HG02678 (cell line): ENCODE measurements around the gene EXOG.

ENCODE experiments used
- ATAC-seq: cut with Tn5 transposase; IDR thresholded peaks from one replicate; pipeline ENCODE4 v1.9.1; 2021; ENCODE audit warnings: mild to moderate bottlenecking, moderate library complexity; ENCODE audit not compliant: unreplicated experiment

EXOG gene

GRCh38 chr3:38543586-38543985, 47.4 kb downstream of the EXOG start:
- no peak for ATAC-seq

GRCh38 chr3:38544926-38545325, 48.8 kb downstream of the EXOG start:
- ATAC-seq = no peak

DNA sequence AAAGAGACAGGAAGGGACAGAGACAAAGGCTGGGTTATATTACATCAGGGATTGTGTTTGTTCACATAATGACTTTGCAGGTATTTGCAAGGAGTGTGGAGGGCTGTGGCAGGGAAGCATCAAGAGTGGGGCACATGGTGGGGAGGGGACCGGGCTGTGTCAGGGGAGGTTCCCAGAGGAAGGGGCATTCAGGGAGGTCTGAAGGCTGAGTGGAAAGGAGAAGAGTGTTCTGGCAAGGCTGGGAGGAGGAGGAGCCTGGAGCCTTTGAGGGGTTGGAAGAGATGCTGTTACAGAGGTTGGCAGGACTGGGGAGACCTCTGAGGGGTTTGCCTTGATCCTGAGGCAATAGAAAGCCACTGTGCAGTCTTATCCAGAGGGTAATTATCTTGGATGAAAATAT, 49.4 kb downstream of the EXOG start:
- no peak for ATAC-seq

GRCh38 chr3:38545983-38546382, 49.8 kb downstream of the EXOG start:
- ATAC-seq = no peak

GRCh38 chr3:38548154-38548931, 52.2 kb downstream of the EXOG start:
- no peak for ATAC-seq

DNA sequence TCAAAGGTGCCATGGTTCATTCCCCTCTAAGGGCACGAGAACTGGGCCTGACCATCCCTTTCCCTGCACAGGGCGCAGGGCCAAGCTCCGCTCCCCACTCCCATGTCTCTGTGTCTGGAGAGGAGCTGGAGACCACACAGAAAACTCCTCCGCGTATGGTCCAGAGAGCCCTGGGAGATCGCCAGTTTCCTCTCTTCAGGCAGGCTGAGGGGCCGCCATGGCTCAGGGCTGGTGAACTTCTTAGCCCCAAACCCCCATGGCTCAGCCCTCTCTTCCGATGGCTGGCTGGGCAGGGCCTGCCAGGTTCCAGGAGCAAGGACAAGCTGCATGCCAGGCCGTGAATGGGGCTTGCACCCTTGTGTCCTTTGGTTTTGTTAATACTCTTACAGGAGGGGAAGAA, 52.9 kb downstream of the EXOG start:
- no peak for ATAC-seq

DNA sequence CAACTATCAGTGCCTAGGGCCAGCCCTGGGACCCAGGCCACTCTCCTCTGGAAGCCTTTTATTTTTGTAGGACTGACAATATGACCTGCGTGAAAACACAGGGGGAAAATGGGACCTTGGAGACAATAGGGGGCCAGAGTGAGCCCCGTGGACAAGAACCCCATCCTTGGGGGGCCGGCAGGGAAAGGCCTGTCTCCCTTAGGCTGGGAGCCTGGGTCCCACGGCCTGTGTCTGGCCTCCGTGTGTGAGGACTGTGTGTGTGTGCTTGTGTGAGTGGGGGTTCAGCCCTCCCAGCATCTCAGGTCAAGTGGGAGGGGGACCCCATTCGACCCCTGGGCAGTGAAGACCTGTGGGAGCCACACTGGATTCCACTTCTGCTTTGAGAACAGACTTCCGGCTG, 53.3 kb downstream of the EXOG start:
- no peak for ATAC-seq

- ATAC-seq = no peak
These were observed 54.1 kb downstream of the EXOG start for GRCh38 chr3:38549957-38550840.

DNA sequence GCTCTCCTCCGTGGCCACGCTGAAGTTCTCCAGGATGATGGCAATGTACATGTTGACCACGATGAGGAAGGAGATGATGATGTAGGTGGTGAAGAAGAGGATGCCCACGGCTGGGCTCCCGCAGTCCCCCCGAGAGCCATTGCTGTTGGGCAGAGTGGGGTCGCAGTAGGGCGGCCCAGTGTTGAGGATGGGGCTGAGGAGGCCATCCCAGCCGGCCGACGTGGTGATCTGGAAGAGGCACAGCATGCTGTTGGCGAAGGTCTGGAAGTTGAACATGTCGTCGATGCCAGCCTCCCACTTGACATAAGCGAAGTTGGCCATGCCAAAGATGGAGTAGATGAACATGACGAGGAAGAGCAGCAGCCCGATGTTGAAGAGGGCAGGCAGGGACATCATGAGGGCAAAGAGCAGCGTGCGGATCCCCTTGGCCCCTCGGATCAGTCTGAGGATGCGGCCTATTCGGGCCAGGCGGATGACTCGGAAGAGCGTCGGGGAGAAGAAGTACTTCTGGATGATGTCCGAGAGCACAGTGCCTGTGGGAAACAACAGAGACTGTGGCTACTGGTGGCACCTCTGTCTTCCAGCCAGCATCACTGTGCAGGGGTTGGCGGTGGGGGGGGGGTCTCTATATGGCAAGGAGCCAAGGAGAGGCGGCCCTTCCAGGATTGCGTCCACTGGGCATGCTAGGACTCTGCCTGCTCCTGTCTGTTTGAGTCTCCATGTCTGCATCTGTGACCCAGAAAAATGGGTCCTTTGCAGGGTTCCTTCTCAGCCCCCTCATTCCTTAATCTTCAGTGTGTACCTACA, 55.1 kb downstream of the EXOG start:
- ATAC-seq = no peak

DNA sequence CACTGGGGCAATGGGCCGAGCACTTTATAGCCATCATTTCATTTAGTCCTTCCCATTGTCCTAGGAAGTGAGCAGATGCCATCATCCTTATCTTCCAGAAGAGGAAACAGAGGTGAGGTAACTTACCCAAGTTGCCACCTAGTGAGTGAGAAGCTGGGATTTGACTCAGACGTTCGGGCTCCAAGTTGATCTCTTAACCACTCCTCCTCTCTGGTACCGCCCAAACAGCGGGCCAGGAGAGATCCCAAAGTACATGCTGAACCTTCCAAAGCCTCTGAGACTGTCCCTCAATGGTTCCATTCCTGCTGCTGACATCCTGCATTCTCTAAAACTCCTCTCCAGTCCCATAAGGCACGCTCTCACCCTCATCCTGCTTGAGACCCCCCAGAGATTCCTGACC, 56.2 kb downstream of the EXOG start:
- no peak for ATAC-seq

DNA sequence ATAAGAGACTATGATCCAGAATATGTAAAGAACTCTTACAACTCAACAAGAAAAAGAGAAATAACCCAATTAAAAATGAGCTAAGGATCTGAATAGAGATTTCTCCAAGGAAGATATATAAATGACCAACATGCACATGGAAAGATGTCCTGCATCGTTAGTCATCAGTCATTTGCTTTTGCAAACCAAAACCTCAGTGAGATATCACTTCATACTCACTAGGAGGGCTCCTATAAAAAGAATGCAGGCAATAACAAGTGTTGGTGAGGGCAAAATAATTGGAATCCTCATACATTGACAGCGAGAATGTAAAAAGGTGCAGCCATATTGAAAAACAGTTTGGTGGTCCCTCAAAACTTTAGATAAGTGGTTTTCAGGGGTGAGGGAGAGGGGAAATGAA, 56.9 kb downstream of the EXOG start:
- no peak for ATAC-seq

DNA sequence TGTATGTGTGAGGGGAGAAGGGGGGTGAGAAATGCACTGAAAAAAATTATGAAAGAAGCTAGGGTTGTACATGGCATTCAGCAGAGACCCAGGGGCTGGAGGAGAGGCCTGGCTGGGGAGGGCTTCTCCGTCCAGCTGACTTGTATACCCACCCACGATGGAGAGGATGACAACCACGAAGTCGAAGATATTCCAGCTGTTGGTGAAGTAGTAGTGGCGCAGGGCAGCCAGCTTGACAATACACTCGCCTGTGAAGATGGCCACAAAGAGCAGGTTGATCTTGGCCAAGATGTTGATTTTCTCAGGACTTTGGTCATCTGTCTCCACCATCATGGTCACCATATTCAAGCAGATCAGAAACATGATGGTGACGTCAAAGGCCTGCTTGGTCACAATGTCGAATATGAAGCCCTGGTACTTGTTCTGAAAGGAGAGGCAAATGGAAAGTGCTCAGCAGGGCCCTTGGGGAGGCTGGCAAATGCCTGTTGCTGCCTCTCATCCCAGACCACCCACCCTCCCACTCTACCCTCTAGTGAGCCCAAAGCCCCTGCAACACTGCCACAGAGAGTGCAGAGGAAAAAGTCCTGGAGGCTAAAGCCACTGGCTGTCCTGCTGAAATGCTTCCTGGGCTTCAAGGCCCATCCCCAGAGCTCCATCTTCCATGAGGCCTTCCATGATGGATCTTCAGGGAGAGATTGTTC, 58.1 kb downstream of the EXOG start:
- no peak for ATAC-seq

DNA sequence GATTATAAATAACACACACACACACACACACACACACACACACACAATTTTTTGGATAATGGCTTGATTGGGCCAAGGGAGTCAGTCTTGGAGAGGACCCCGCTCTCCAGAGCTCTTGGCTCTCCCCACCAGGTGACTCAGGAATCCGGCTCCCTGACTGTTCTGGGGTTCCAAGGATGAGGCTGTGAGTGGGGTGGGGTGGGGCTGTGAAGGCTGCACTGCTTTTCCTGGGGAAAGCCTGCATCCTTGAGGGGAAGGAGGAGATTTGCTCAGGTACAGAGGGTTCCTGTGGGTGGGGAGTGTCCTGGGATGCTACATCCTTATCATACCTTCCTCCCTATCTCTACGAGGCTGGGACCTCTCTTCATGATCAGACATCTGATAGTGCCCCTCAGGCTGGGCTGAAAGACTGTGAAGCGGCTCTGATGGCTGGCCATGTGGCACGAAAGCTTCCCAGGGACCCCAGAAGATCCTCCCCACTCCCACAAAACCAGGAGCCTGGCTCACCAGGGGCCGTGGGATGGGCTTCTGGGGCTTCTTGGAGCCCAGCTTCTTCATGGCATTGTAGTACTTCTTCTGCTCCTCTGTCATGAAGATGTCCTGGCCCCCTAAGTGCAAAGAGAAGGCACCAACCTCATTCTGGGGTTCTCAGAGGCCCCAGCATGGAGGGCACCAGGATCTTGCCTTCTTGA, 59.2 kb downstream of the EXOG start:
- no peak for ATAC-seq

- ATAC-seq = no peak
These were observed 59.8 kb downstream of the EXOG start for GRCh38 chr3:38555926-38556325.

DNA sequence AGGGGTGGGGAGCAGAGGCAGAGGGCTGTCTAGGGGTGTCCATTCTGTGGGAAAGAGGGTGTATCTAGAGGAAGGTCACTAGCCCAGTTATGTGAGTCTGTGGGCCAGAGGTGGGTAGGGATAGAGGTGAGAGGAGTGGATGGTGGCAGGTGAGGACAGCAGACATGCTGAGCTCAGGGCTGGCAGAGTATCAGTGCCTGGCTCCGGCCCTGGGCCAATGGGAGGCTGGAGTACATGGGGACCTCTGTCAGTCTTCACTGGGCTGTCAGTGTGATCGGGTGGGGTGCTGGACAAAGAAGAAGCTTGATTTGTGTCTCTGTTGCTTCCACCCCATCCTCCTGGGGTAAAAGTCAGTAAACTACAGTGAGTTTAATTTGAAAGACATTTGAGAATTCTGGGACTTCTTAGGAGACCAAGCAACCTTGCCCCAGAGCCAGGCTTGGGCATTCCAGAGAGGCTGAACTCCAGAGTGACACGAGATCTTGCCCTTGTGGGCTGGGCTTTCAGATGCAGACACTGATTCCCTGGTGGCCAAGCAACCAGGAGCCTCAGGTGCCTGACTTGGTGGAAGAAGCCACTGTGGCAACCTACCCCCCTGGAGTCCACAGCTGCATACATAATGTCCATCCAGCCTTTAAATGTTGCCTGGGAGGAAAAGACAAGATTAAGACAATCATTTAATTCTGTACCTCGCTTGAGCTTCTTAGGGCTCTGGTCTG, 60.7 kb downstream of the EXOG start:
- no peak for ATAC-seq

DNA sequence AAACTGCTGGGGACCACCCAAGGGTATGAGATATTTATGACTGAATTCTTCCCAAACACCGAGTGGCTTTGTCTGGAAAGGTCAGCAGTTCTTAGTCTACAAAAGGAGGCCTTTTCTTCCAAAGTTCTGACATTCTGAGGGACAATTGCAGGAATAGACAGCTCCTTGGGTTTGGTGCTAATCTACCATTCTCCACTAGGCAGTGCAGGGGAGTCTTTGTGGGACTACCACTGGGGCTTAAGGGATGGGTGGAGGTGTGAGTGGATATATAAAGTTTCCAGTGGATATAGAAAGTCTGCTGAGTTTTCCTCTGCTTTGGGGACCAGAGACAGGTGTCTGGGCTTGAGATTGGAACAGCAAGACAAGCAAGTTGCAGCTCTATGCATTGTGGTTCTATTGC, 62.7 kb downstream of the EXOG start:
- ATAC-seq = no peak

DNA sequence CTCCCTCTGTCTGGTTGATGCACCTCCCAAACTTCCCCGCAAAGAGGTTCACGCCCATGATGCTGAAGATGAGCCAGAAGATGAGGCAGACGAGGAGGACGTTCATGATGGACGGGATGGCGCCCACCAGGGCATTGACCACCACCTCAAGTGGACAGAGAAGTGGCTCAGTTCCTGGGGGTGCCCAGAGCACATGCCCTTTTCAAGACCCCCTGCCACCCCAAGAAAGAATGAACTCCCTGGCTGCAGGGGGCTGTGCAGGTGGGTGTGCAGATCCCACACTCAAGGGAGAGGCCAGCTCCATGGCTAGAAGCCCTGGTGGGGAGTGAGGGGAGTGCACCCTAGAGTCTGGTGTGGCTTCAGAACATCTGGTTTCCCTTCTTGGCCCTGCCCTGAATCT, 64.1 kb downstream of the EXOG start:
- no peak for ATAC-seq

DNA sequence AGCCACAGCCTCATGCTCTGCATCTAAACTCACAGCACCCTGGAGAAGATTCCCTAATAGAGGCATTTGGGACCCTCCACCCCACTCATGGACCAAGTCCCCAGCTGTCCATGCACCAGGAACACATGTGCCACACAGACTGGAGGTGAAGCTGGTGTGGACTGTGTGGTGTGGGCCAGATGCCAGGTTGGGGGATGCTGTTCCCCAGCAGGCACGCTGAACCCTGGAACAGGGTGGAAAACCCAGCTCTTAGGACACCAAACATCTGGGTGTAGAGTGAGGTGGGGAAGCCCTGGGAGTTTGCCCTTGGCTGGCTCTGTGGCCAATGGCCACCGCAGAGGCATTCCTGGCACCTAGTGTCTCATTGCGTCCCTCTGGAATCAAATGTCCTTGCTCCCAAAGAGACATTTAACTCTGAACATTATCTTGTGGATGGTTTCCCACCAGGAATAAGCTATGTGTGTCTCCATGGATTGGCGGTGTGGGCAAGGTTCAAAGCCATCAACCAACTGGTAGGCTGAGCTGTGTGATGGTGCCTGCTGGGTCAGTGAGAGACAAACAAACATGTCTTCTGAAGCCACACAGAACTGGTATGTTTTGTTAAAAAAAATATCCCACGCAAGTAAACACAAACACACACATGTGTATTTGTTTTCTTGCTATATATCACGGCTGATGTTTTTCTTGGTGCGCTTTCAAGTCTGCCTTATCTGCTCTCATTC, 65.0 kb downstream of the EXOG start:
- no peak for ATAC-seq
